Erythroblast (primary cell): Measurements from ENCODE around the gene DOCK1.

Experiments
- DNase-seq, 2 experiments: peaks; one replicate each; lab custom pipeline; 2025; lab: John Stamatoyannopoulos, UW
- GATA1 ChIP-seq: IDR thresholded peaks from 2 replicates; pipeline ENCODE4 v1.6.1; 2011; ENCODE audit warnings: low read depth, mild to moderate bottlenecking, control low read depth, low read length, moderate library complexity
- POLR2A ChIP-seq: IDR thresholded peaks from 2 replicates; pipeline ENCODE4 v1.6.1; 2011; ENCODE audit warnings: mild to moderate bottlenecking, low read length

DOCK1 gene

DNA sequence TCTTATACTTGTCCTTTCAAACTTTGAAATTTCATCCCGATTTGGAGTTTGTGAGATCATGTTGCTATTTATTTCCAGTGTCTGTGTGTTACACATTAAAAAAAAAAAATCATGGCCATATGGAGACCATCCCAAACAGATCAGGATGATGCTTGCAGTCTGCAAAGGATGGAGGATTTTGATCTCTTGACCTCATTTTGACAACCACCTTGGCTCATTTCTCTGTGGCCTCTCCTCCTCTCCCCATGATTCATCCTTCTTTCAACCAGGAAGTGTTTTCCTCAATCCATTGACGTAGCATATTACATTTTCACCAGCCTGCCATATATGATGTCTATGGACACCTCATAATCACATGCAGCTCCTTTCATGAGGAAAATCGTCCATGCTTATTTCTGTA is 360.1 kb downstream of the DOCK1 start:
- no peak for DNase-seq
- TF ChIP-seq GATA1: no peak
- no peak for TF ChIP-seq POLR2A

- DNase-seq: no peak
- no peak for TF ChIP-seq GATA1
- TF ChIP-seq POLR2A: no peak
Measured at GRCh38 chr10:127266431-127266830, 361.2 kb downstream of the DOCK1 start.

- no peak for DNase-seq
- TF ChIP-seq GATA1 (no peak), POLR2A (no peak)
Measured at GRCh38 chr10:127267442-127267841, 362.2 kb downstream of the DOCK1 start.

DNA sequence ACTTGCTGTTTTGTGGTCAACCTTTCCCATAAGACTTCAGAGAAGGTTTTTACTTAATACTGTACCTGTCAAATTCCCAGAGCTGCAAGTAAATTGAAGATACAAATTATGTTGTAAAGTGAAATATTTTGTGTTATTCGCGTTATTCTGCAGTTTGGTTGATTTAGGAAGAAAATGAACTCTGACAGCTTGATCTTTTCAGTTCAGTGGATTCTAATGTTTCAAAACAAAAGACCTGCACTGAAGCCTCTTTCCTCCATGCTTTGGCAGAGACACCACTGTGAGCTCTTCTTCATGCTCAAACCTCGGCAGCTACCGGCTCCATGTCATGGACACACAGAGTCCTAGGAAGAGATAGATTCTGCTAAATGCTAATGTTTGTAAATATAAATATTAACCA is 366.8 kb downstream of the DOCK1 start:
- TF ChIP-seq POLR2A: no peak
- no peak for TF ChIP-seq GATA1
- DNase-seq: no peak

GRCh38 chr10:127275272-127275671 is 370.0 kb downstream of the DOCK1 start:
- TF ChIP-seq GATA1 (no peak), POLR2A (no peak)
- no peak for DNase-seq

GRCh38 chr10:127275793-127276450 is 370.7 kb downstream of the DOCK1 start:
- DNase-seq: no peak
- TF ChIP-seq POLR2A (no peak), GATA1 (no peak)

GRCh38 chr10:127276794-127277462 is 371.7 kb downstream of the DOCK1 start:
- no peak for DNase-seq
- TF ChIP-seq POLR2A (no peak), GATA1 (no peak)

DNA sequence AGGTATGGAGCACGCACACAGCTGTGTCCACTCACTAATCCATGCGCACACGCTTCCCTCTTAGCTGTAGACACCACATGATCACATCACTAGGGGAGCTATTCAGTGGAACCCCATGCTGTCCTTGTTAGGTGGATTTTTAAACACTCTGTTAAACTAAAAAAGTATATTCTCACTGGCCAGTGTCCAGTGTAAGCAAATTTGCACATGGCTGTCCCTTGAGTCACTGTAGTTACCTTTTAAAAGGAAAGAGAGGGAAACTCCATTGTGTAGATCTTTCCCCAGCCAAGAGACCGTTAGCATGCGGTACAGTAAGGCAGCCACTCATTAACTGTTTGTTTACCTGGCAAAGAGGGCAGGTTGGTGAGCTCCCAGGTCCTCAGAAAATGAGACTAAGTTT is 372.8 kb downstream of the DOCK1 start:
- no peak for DNase-seq
- TF ChIP-seq GATA1 (no peak), POLR2A (no peak)

- TF ChIP-seq GATA1 (no peak), POLR2A (no peak)
- no peak for DNase-seq
Measured at GRCh38 chr10:127279334-127279774, 374.1 kb downstream of the DOCK1 start.

DNA sequence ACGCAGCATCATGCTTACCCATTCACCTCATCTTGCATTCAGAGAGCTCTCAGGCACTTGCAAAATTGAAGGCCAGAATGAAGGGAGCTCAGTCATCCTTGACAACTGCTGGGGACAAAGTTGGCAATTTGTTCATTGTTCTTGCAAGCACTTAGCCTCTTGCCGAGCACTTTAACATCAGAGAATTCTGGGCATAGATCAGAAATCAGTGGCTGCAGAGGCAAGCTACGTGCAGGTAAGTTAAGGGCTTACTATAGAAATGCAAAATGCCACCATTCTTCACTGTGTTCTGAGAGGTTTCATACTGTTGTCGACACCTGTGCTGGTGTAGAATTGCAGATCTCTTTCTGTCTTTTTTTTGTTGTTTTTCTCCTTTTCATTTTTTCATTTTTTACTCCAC is 375.2 kb downstream of the DOCK1 start:
- no peak for DNase-seq
- TF ChIP-seq GATA1 (no peak), POLR2A (no peak)

GRCh38 chr10:127283017-127283416 is 377.8 kb downstream of the DOCK1 start:
- no peak for DNase-seq
- no peak for TF ChIP-seq GATA1
- TF ChIP-seq POLR2A: no peak

GRCh38 chr10:127283576-127283975 is 378.3 kb downstream of the DOCK1 start:
- no peak for DNase-seq
- TF ChIP-seq POLR2A: no peak
- no peak for TF ChIP-seq GATA1

- no peak for DNase-seq
- TF ChIP-seq GATA1 (no peak), POLR2A (no peak)
Measured at GRCh38 chr10:127290850-127291249, 385.6 kb downstream of the DOCK1 start.

DNA sequence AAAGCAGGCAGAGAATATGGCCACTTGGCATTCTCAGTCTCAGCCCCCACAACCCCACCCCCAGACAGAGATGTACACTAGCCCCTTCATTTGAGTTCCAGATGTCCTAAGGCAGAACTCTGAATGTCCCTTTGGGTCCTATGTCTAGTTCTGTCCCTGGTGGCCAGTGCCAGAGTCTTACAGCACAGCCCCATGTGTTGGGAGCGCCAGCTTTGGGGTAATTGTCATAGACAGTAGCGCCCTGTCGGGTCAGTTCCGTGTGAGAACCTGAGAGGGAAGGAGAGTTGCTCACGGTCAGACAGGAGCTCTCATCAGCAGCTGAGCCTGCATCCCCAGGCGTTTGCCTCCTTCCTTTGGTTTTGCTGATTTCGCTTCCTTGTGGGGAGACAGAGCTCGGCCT is 386.1 kb downstream of the DOCK1 start:
- no peak for TF ChIP-seq POLR2A
- no peak for TF ChIP-seq GATA1
- DNase-seq: no peak

DNA sequence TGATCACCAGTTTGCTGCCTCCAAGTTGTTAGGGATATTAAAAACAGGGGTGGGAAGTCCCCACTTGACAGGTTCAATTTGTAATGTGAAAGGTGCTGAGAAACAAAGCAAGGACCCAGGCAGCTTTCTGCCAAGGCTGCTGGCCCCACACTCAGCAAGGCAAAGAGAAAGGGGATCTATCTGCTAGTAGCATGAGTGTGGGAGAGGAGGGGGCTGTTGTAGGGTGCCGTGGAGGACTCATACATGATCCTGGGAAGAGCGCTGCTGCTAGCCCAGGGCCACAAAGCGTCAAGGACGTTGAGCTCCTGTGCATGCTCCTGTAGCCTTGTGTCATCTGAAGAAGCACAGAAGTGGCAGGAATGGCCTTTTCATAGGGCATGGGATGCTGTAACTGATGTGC is 387.7 kb downstream of the DOCK1 start:
- DNase-seq: no peak
- no peak for TF ChIP-seq POLR2A
- no peak for TF ChIP-seq GATA1
